H9 (cell line): Measurements from ENCODE around the gene PIP5K1A. TPM values are rescaled to one million over a fixed set of nuclear protein-coding genes. Genes with fewer than 3 reads are reported as not detected.

Experiments
- DNase-seq: peaks from one replicate; pipeline ENCODE4 v3.0.0-alpha.2; 2017
- H2AFZ ChIP-seq: one replicate; pipeline ENCODE4 v1.6.1; 2013; ENCODE audit warnings: mild to moderate bottlenecking, low read length, control low read depth, moderate library complexity
- H2AK5ac ChIP-seq: 2 replicates; pipeline ENCODE4 v1.6.1; 2013; ENCODE audit warnings: low read length, control low read depth, mixed read lengths; ENCODE audit not compliant: insufficient read length
- H2BK120ac ChIP-seq: one replicate; pipeline ENCODE4 v1.6.1; 2013; ENCODE audit warnings: low read depth, mild to moderate bottlenecking, low read length, control low read depth, inconsistent platforms; ENCODE audit not compliant: poor library complexity, severe bottlenecking
- H2BK12ac ChIP-seq: 2 replicates; pipeline ENCODE4 v1.6.1; 2013; ENCODE audit warnings: low read length, control low read depth, mixed read lengths, low read depth; ENCODE audit not compliant: insufficient read length
- H2BK15ac ChIP-seq: 2 replicates; pipeline ENCODE4 v1.6.1; 2013; ENCODE audit warnings: low read depth, low read length, control low read depth
- H2BK20ac ChIP-seq: one replicate; pipeline ENCODE4 v1.6.1; 2013; ENCODE audit warnings: low read depth, mild to moderate bottlenecking, low read length, control low read depth, inconsistent platforms; ENCODE audit not compliant: poor library complexity, severe bottlenecking
- H2BK5ac ChIP-seq: 2 replicates; pipeline ENCODE4 v1.6.1; 2013; ENCODE audit warnings: low read length, control low read depth, mixed read lengths; ENCODE audit not compliant: insufficient read length
- H3K14ac ChIP-seq: 2 replicates; pipeline ENCODE4 v1.6.1; 2013; ENCODE audit warnings: low read length, control low read depth; ENCODE audit not compliant: insufficient read depth
- H3K18ac ChIP-seq: 2 replicates; pipeline ENCODE4 v1.6.1; 2013; ENCODE audit warnings: low read depth, mild to moderate bottlenecking, mixed read lengths, low read length, control low read depth; ENCODE audit not compliant: insufficient read length
- H3K23ac ChIP-seq: 2 replicates; pipeline ENCODE4 v1.6.1; 2013; ENCODE audit warnings: low read length, control low read depth, mixed read lengths, low read depth; ENCODE audit not compliant: insufficient read length
- H3K23me2 ChIP-seq: 2 replicates; pipeline ENCODE4 v1.6.1; 2013; ENCODE audit warnings: low read depth, mild to moderate bottlenecking, mixed read lengths, low read length, control low read depth; ENCODE audit not compliant: insufficient read length, poor library complexity, severe bottlenecking
- H3K27ac ChIP-seq: 2 replicates; pipeline ENCODE4 v1.5.1; 2013; ENCODE audit warnings: low read length, control low read depth, mixed read lengths, low read depth; ENCODE audit not compliant: insufficient read length
- H3K27me3 ChIP-seq: 2 replicates; pipeline ENCODE4 v1.6.1; 2013; ENCODE audit warnings: low read length, control low read depth, inconsistent platforms; ENCODE audit not compliant: insufficient read depth
- H3K4ac ChIP-seq: 2 replicates; pipeline ENCODE4 v1.6.1; 2013; ENCODE audit warnings: low read depth, mild to moderate bottlenecking, control low read depth, inconsistent platforms, low read length, moderate library complexity
- H3K4me1 ChIP-seq: 2 replicates; pipeline ENCODE4 v1.6.1; 2013; ENCODE audit warnings: low read length, control low read depth, inconsistent platforms; ENCODE audit not compliant: insufficient read depth
- H3K4me2 ChIP-seq: 2 replicates; pipeline ENCODE4 v1.6.1; 2013; ENCODE audit warnings: low read length, control low read depth, mixed read lengths; ENCODE audit not compliant: insufficient read length, insufficient read depth
- H3K56ac ChIP-seq: 2 replicates; pipeline ENCODE4 v1.6.1; 2013; ENCODE audit warnings: low read depth, mild to moderate bottlenecking, mixed read lengths, low read length, control low read depth; ENCODE audit not compliant: insufficient read length
- H3K79me1 ChIP-seq: 2 replicates; pipeline ENCODE4 v1.6.1; 2013; ENCODE audit warnings: low read depth, mild to moderate bottlenecking, moderate library complexity, low read length, control low read depth, inconsistent platforms; ENCODE audit not compliant: insufficient read depth, poor library complexity, severe bottlenecking
- H3K79me2 ChIP-seq: 2 replicates; pipeline ENCODE4 v1.6.1; 2013; ENCODE audit warnings: low read length, control low read depth, inconsistent platforms; ENCODE audit not compliant: insufficient read depth
- H3K9ac ChIP-seq: 2 replicates; pipeline ENCODE4 v1.6.1; 2013; ENCODE audit warnings: low read length, control low read depth, mixed read lengths; ENCODE audit not compliant: insufficient read length; ENCODE audit errors: extremely low read depth
- H3K9me3 ChIP-seq: one replicate; pipeline ENCODE4 v1.6.1; 2013; ENCODE audit warnings: low read depth, low read length, inconsistent platforms; ENCODE audit not compliant: control insufficient read depth
- H3T11ph ChIP-seq: one replicate; pipeline ENCODE4 v1.6.1; 2013; ENCODE audit warnings: mild to moderate bottlenecking, low read length, control low read depth, inconsistent platforms
- H4K20me1 ChIP-seq: one replicate; pipeline ENCODE4 v1.6.1; 2013; ENCODE audit not compliant: control insufficient read depth, insufficient read length, insufficient read depth
- H4K5ac ChIP-seq: 2 replicates; pipeline ENCODE4 v1.6.1; 2013; ENCODE audit warnings: low read depth, mild to moderate bottlenecking, mixed read lengths, low read length, control low read depth; ENCODE audit not compliant: insufficient read length
- H4K8ac ChIP-seq: replicated peaks from 2 replicates; pipeline ENCODE4 v1.6.1; 2013; ENCODE audit warnings: low read length, control low read depth, mixed read lengths, low read depth; ENCODE audit not compliant: insufficient read length
- H4K91ac ChIP-seq: 2 replicates; pipeline ENCODE4 v1.6.1; 2013; ENCODE audit warnings: low read depth, mild to moderate bottlenecking, moderate library complexity, mixed read lengths, low read length, control low read depth; ENCODE audit not compliant: insufficient read length
- H3K27ac Mint-ChIP-seq, 3 experiments: 2 replicates in 2 of 3; 3 replicates in 1 of 3; pipeline ENCODE4 v1.8.0; 2020 to 2021; ENCODE audit warnings: mixed read lengths in 3 of 3, mild to moderate bottlenecking in 1 of 3, moderate library complexity in 1 of 3
- H3K27me3 Mint-ChIP-seq: 2 replicates; pipeline ENCODE4 v1.8.0; 2021; ENCODE audit warnings: low read depth, mild to moderate bottlenecking, moderate library complexity, mixed read lengths
- H3K36me3 Mint-ChIP-seq, 3 experiments: 2 replicates in 2 of 3; 3 replicates in 1 of 3; pipeline ENCODE4 v1.8.0; 2020 to 2021; ENCODE audit warnings: low read depth in 3 of 3, mixed read lengths in 3 of 3; ENCODE audit not compliant: insufficient read depth in 1 of 3
- H3K4me1 Mint-ChIP-seq, 2 experiments: 2 replicates each; pipeline ENCODE4 v1.8.0; 2020; ENCODE audit warnings: mixed read lengths in 2 of 2
- H3K4me3 Mint-ChIP-seq, 2 experiments: 2 replicates in 1 of 2; 3 replicates in 1 of 2; pipeline ENCODE4 v1.8.0; 2020 to 2021; ENCODE audit warnings: mild to moderate bottlenecking in 2 of 2, mixed read lengths in 2 of 2, moderate library complexity in 1 of 2
- H3K9me3 Mint-ChIP-seq, 2 experiments: 2 replicates in 1 of 2; 3 replicates in 1 of 2; pipeline ENCODE4 v1.8.0; 2020; ENCODE audit warnings: mild to moderate bottlenecking in 2 of 2, mixed read lengths in 2 of 2, moderate library complexity in 1 of 2
- CTCF ChIP-seq: fragments of 200-600 bp; sonication (generic); conservative IDR thresholded peaks from 3 replicates; pipeline ENCODE4 v1.8.0; 2021; ENCODE audit warnings: antibody characterized with exemption, mild to moderate bottlenecking
- WGBS: extraction: QIAGEN DNeasy Blood & Tissue Kit; methylation state at CpG from one replicate; pipeline ENCODE4 v1.1.7; 2013; ENCODE audit warnings: missing lambda C conversion rate, low lambda C conversion rate, mixed read lengths; ENCODE audit not compliant: insufficient read length; ENCODE audit errors: extremely low coverage; 5-methylcytosine and 5-hydroxymethylcytosine counted together
- total RNA-seq: library from RNA; stranded (reverse); gene quantifications from 2 replicates; pipeline ENCODE4 v1.2.1, GENCODE V29; 2021

PIP5K1A gene
- total RNA-seq, 1 experiment from 2014 or later = 94.6 TPM

GRCh38 chr1:151290709-151291303 lies 92.5 kb downstream of the PIP5K1A start:
- Mint-ChIP-seq H3K4me1 (peaks cover 41 to 60% of the 10 kb centered on the region in 2 experiments), H3K4me3 (no peak overlapping the region), H3K36me3 (peaks cover 50 to 84% (median 78%) of the 10 kb centered on the region in 3 experiments), H3K27ac (peak overlapping the region in 1 of 3 experiments; percentile 51; a peak in 1 of 7 replicates), H3K9me3 (no peaks in the 10 kb centered on the region; a peak in 1 of 5 replicates), H3K27me3 (peaks cover 2% of the 10 kb centered on the region; the same call in 1 of the 2 replicates)
- no peak overlapping the region for H2BK5ac ChIP-seq
- no peak overlapping the region for H2BK20ac ChIP-seq
- no peak overlapping the region for H3K9ac ChIP-seq
- no peak overlapping the region for H4K5ac ChIP-seq
- H2BK15ac ChIP-seq = no peak overlapping the region
- no peak for DNase-seq
- WGBS = no CpG with 5 or more reads among the region's 19 CpGs
- H3K14ac ChIP-seq = no peak overlapping the region
- no peaks in the 10 kb centered on the region for H3K79me1 ChIP-seq
- TF ChIP-seq CTCF = no peak
- H3K79me2 ChIP-seq = no peaks in the 10 kb centered on the region
- no peak overlapping the region for H3K23ac ChIP-seq
- H3K18ac ChIP-seq = no peak overlapping the region
- no peak overlapping the region for H2BK120ac ChIP-seq
- H3K23me2 ChIP-seq = no peaks in the 10 kb centered on the region
- H2BK12ac ChIP-seq = no peak overlapping the region
- no peak overlapping the region for H3K4ac ChIP-seq
- no peak overlapping the region for H2AK5ac ChIP-seq
- H3K27me3 ChIP-seq = no peaks in the 10 kb centered on the region
- H3K56ac ChIP-seq = no peak overlapping the region
- no peaks in the 10 kb centered on the region for H3K9me3 ChIP-seq
- H3T11ph ChIP-seq = no peak overlapping the region
- no peak overlapping the region for H4K91ac ChIP-seq
- H3K4me1 ChIP-seq = peaks cover 4% of the 10 kb centered on the region; the same call in 1 of the 2 replicates
- no peak overlapping the region for H2AFZ ChIP-seq
- no peak overlapping the region for H4K8ac ChIP-seq
- H3K27ac ChIP-seq = no peak overlapping the region
- H3K4me2 ChIP-seq = no peak overlapping the region
- H4K20me1 ChIP-seq = peaks cover 3% of the 10 kb centered on the region
